RWPE2 (cell line): ENCODE data around the gene IL19.

Experiments used
- ATAC-seq: fragments of 200-7000 bp; cut with Tn5 transposase; 3 replicates; pipeline ENCODE4 v1.9.1; 2021; ENCODE audit warnings: low read depth
- DNase-seq: peaks from one replicate; pipeline ENCODE4 v3.0.0-alpha.2; 2020; ENCODE audit warnings: low spot score
- H3K27ac ChIP-seq: fragments of 450-650 bp; 2 replicates; pipeline ENCODE4 v1.5.1; 2017; ENCODE audit warnings: mild to moderate bottlenecking; ENCODE audit not compliant: poor library complexity, severe bottlenecking
- H3K27me3 ChIP-seq: fragments of 250-450 bp; sonication (Bioruptor Pico); 2 replicates; pipeline ENCODE4 v1.5.1; 2021; ENCODE audit warnings: mild to moderate bottlenecking, moderate library complexity; ENCODE audit not compliant: insufficient read depth, poor library complexity, severe bottlenecking
- H3K36me3 ChIP-seq: fragments of 250-450 bp; sonication (Bioruptor Pico); 2 replicates; pipeline ENCODE4 v1.5.1; 2020; ENCODE audit warnings: low read depth, mild to moderate bottlenecking, moderate library complexity
- H3K4me1 ChIP-seq: fragments of 250-450 bp; sonication (Bioruptor Pico); 2 replicates; pipeline ENCODE4 v1.5.1; 2021; ENCODE audit warnings: mild to moderate bottlenecking, moderate library complexity; ENCODE audit not compliant: insufficient read depth, poor library complexity, severe bottlenecking
- H3K4me3 ChIP-seq: fragments of 250-450 bp; sonication (Bioruptor Pico); 2 replicates; pipeline ENCODE4 v1.5.1; 2021; ENCODE audit warnings: mild to moderate bottlenecking, moderate library complexity; ENCODE audit not compliant: severe bottlenecking
- H3K9me3 ChIP-seq: fragments of 250-450 bp; sonication (Bioruptor Pico); 2 replicates; pipeline ENCODE4 v1.5.1; 2021; ENCODE audit warnings: mild to moderate bottlenecking, moderate library complexity; ENCODE audit not compliant: severe bottlenecking
- CTCF ChIP-seq: fragments of 450-650 bp; IDR thresholded peaks from one replicate; pipeline ENCODE4 v1.5.1; 2017; ENCODE audit warnings: mild to moderate bottlenecking, moderate library complexity; ENCODE audit not compliant: poor library complexity, severe bottlenecking

IL19 gene

GRCh38 chr1:206735553-206736031, 35.0 kb upstream of the IL19 start:
- H3K4me3 ChIP-seq, result no peak overlapping the region
- DNase-seq (no peak), ATAC-seq (no peak)
- no peak overlapping the region for H3K27ac ChIP-seq
- peaks cover 3% of the 10 kb centered on the region for H3K4me1 ChIP-seq
- peaks cover 37% of the 10 kb centered on the region for H3K36me3 ChIP-seq
- H3K27me3 ChIP-seq, result no peaks in the 10 kb centered on the region
- H3K9me3 ChIP-seq, result no peaks in the 10 kb centered on the region
- no peak for TF ChIP-seq CTCF

- DNase-seq, result no peak
- Histone ChIP-seq H3K36me3 (peaks cover 26% of the 10 kb centered on the region), H3K27me3 (no peaks in the 10 kb centered on the region), H3K9me3 (no peaks in the 10 kb centered on the region), H3K4me3 (no peak overlapping the region), H3K27ac (no peak overlapping the region), H3K4me1 (peaks cover 3% of the 10 kb centered on the region)
- 0 out of 3 replicates have a peak, but pooled peaks have one; percentile 6 for ATAC-seq
- no peak for TF ChIP-seq CTCF
Measured at GRCh38 chr1:206736878-206737728, 33.5 kb upstream of the IL19 start.

- peak; percentile 15; the same call in 1 of the 3 replicates for ATAC-seq
- Histone ChIP-seq H3K9me3 (no peaks in the 10 kb centered on the region), H3K4me3 (no peak overlapping the region), H3K27ac (no peak overlapping the region), H3K27me3 (no peaks in the 10 kb centered on the region), H3K36me3 (peaks cover 19% of the 10 kb centered on the region), H3K4me1 (peaks cover 3% of the 10 kb centered on the region)
- no peak for DNase-seq
- TF ChIP-seq CTCF, result no peak
Measured at GRCh38 chr1:206737729-206738201, 32.8 kb upstream of the IL19 start.

- Histone ChIP-seq H3K4me3 (no peak overlapping the region), H3K36me3 (peaks cover 15% of the 10 kb centered on the region; the same call in 1 of the 2 replicates), H3K27me3 (no peaks in the 10 kb centered on the region), H3K4me1 (peaks cover 3% of the 10 kb centered on the region), H3K9me3 (no peaks in the 10 kb centered on the region), H3K27ac (no peak overlapping the region)
- ATAC-seq (peak; percentile 49; the same call in 2 of the 3 replicates), DNase-seq (no peak)
- TF ChIP-seq CTCF, result peak; percentile 66
Measured at GRCh38 chr1:206738370-206739366, 31.9 kb upstream of the IL19 start.
